Activated T-cell treated with anti-CD3 and anti-CD28 coated beads, Interleukin-2, amount 50 U/mL, for 4 hours (primary cell): ENCODE results near the gene UBAP2. TPM values are rescaled to one million over a fixed set of nuclear protein-coding genes. Genes with fewer than 3 reads are reported as not detected.

ENCODE experiments used
- ATAC-seq, 2 donors: fragments of 200-7000 bp; cut with Tn5 transposase; one replicate each; pipeline ENCODE4 v1.10.0; 2021
- DNase-seq: peaks from one replicate; pipeline ENCODE4 v3.0.0-alpha.2; 2020
- H3K27me3 Mint-ChIP-seq: one replicate; pipeline ENCODE4 v1.8.0; 2021; ENCODE audit warnings: low read depth, mixed read lengths
- H3K36me3 Mint-ChIP-seq: one replicate; pipeline ENCODE4 v1.8.0; 2022; ENCODE audit warnings: mixed read lengths; ENCODE audit not compliant: insufficient read depth
- H3K4me1 Mint-ChIP-seq: one replicate; pipeline ENCODE4 v1.8.0; 2021; ENCODE audit warnings: low read depth, mixed read lengths
- H3K4me3 Mint-ChIP-seq: one replicate; pipeline ENCODE4 v1.8.0; 2021; ENCODE audit warnings: mild to moderate bottlenecking, moderate library complexity, mixed read lengths
- H3K9me3 Mint-ChIP-seq: one replicate; pipeline ENCODE4 v1.8.0; 2021; ENCODE audit warnings: mixed read lengths
- total RNA-seq, 3 donors: library from RNA; stranded (reverse); gene quantifications; one replicate each; pipeline ENCODE4 v1.2.1, GENCODE V29; 2021

Gene UBAP2
- total RNA-seq: 10 to 100 TPM; 47.9 to 59.4 (median 52.3) TPM

DNA sequence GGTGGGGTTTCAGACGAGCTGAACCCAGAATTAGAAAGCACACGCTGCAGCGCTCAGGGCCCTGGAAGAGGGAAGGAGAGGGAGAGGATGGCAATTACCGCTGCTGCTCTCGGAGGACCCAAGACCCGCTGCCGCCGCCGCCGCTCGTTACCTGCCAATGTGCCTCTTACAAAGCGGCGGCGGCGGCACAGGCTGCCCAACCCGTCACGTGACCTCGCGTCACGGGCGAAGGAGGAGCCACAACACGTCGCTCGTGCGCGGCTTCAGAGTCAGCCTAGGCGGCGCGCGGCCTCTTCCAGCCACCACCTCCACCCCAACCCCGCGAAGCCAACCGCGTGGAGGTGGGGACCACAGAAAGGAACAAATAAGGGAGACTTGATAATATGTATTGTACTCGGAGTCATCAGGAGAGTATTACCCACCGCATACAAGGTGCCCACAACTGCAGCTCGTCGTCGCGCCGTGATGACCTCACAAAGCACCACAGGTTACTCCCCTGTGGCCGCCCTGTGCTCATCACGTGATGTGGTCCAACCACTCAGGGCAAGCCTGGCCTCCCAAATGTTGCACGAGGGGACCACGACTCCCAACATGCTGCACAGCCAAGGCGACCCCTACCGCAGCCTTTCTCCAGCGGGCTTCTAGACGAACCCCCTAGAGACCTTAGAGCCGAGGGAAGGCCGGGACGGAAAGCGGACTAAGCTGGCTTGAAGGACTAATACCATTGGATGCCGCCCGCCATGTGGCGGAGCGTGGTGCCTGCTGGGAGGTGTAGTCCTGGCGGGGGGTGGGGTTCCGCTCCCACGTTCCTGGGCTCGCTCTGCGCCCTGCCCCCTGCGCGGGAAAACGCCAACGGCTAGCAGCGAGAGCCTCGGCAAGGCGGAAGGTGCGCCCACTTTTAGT, at the start of gene UBAP2:
Gene UBAP2 (minus strand): TSS at position 161 of the 903 bp plus-strand sequence. CDS start 31,739 bp downstream, outside the sequence.
- Mint-ChIP-seq H3K36me3 (peaks cover 3% of the 10 kb centered on the region), H3K27me3 (no peaks in the 10 kb centered on the region), H3K4me1 (peaks cover 30% of the 10 kb centered on the region), H3K9me3 (no peaks in the 10 kb centered on the region), H3K4me3 (peak within 1 kb of the TSS; percentile 96)
- DNase-seq (peak; percentile 95), ATAC-seq (peak; percentile 83 to 86)

GRCh38 chr9:34098307-34098706, 49.6 kb upstream of the UBAP2 start:
- no peak for DNase-seq
- no peaks in the 10 kb centered on the region for H3K9me3 Mint-ChIP-seq
- H3K4me1 Mint-ChIP-seq: no peaks in the 10 kb centered on the region
- H3K4me3 Mint-ChIP-seq: no peak overlapping the region
- ATAC-seq: no peak
- no peaks in the 10 kb centered on the region for H3K27me3 Mint-ChIP-seq
- H3K36me3 Mint-ChIP-seq: peaks cover 11% of the 10 kb centered on the region

DNA sequence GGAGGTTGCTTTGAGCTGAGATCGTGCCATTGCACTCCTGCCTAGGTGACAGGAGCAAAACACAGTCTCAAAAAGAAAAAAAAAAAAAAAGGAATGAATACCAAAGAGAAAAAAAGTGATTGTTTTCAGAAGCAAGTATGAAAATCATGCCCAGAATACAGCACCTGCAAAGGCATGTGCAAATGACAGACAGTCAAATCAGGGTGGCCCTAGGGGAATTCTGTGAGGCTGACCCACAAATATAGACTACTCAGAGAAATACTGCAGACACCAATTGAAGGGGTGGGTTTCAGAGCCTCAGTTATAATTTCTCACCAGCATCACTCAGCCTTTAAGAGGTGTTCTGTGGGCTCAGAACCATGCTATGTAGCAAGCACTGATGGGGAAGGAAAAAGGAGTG, 49.2 kb upstream of the UBAP2 start:
- Mint-ChIP-seq H3K4me1 (no peaks in the 10 kb centered on the region), H3K9me3 (no peaks in the 10 kb centered on the region), H3K36me3 (peaks cover 14% of the 10 kb centered on the region), H3K4me3 (no peak overlapping the region), H3K27me3 (no peaks in the 10 kb centered on the region)
- ATAC-seq (no peak), DNase-seq (no peak)

DNA sequence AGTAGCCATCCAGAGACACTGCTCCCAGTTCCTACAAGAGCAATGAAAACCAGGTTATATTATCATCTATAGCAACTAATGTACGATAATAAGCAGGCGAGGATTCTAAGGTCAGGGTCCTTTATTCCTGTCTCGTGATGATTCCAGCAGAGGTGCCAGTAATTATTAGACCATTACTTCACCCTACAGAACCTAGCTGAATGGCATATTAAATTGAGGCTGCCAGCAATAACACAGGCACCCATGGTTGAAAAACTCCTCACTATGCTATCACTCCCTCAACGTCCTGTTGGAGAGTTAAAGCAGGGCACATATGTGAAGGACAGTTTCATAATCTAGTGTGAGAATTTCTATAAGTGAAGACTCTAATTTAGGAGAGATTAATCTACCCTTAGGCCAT, 48.1 kb upstream of the UBAP2 start:
- H3K27me3 Mint-ChIP-seq: no peaks in the 10 kb centered on the region
- no peaks in the 10 kb centered on the region for H3K4me1 Mint-ChIP-seq
- H3K4me3 Mint-ChIP-seq: no peak overlapping the region
- ATAC-seq: no peak
- H3K36me3 Mint-ChIP-seq: peaks cover 14% of the 10 kb centered on the region
- no peak for DNase-seq
- H3K9me3 Mint-ChIP-seq: no peaks in the 10 kb centered on the region

DNA sequence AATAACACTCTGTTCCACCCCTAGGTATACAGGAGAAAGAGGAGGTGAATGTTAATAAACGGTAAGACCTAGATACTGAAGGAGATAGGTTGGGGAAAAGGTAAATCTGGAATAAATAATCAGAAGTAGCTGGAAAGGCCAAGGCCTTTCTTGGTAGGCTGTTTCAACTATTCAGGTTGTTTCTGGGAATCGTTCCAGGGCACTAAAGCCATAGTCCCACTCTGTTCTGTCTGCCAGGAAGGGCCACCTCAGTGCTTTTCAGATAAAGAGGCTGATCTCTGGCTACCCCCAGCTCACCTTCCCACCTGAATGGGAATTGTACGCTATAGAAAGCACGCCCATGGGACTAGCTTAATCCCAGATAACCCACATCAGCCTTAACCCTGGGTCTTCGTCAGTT, 44.9 kb upstream of the UBAP2 start:
- H3K27me3 Mint-ChIP-seq: no peaks in the 10 kb centered on the region
- ATAC-seq (no peak), DNase-seq (no peak)
- H3K4me3 Mint-ChIP-seq: no peak overlapping the region
- H3K4me1 Mint-ChIP-seq: no peaks in the 10 kb centered on the region
- no peaks in the 10 kb centered on the region for H3K9me3 Mint-ChIP-seq
- peaks cover 22% of the 10 kb centered on the region for H3K36me3 Mint-ChIP-seq

DNA sequence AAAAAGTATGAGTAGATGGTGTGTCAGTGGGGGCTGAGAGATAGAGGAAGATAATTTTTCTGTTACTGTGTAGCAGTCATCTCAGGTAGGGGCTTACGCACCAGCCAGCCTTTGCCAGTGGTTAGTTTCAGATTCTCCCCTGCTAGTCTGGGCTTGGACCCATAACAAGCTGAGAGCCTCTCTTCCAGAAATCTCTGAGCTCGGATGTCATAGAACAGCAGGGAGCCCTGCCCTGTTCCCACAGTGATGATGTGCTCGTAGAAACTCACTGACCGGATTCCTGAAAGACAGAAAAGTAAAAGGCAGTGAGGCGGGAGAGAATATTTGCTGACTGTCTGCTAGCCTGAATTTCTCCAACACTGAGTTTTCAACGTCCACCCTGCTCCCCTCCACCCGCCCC, 40.6 kb upstream of the UBAP2 start:
- ATAC-seq (no peak), DNase-seq (no peak)
- H3K27me3 Mint-ChIP-seq: no peaks in the 10 kb centered on the region
- no peak overlapping the region for H3K4me3 Mint-ChIP-seq
- H3K4me1 Mint-ChIP-seq: peaks cover 1% of the 10 kb centered on the region
- H3K9me3 Mint-ChIP-seq: no peaks in the 10 kb centered on the region
- H3K36me3 Mint-ChIP-seq: peaks cover 30% of the 10 kb centered on the region

DNA sequence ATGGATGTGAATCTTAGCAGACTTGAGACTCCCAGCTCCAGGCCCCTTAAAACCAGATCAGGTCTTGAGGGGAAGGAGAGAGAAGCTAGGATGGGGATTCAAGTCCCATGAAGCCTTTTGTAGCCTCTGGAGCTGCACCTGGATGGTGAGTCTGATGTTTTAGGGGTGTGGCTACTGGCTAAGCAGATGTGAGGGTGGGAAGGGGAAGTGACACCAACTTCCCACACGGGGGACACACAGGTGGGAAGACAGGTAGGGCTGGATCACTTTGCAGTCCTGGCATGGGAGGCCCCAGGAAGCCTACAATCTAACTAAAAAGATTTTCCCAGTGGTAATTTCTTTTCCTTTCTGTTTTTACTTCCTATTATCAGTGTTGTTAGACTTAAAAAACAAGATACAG, 38.7 kb upstream of the UBAP2 start:
- Mint-ChIP-seq H3K4me1 (peaks cover 1% of the 10 kb centered on the region), H3K36me3 (peaks cover 24% of the 10 kb centered on the region), H3K27me3 (no peaks in the 10 kb centered on the region), H3K4me3 (no peak overlapping the region), H3K9me3 (no peaks in the 10 kb centered on the region)
- no peak for DNase-seq
- no peak for ATAC-seq

- Mint-ChIP-seq H3K27me3 (no peaks in the 10 kb centered on the region), H3K4me1 (peaks cover 1% of the 10 kb centered on the region), H3K4me3 (no peak overlapping the region), H3K9me3 (no peaks in the 10 kb centered on the region), H3K36me3 (peaks cover 20% of the 10 kb centered on the region)
- DNase-seq (no peak), ATAC-seq (no peak)
These were observed 38.2 kb upstream of the UBAP2 start for GRCh38 chr9:34086864-34087263.

DNA sequence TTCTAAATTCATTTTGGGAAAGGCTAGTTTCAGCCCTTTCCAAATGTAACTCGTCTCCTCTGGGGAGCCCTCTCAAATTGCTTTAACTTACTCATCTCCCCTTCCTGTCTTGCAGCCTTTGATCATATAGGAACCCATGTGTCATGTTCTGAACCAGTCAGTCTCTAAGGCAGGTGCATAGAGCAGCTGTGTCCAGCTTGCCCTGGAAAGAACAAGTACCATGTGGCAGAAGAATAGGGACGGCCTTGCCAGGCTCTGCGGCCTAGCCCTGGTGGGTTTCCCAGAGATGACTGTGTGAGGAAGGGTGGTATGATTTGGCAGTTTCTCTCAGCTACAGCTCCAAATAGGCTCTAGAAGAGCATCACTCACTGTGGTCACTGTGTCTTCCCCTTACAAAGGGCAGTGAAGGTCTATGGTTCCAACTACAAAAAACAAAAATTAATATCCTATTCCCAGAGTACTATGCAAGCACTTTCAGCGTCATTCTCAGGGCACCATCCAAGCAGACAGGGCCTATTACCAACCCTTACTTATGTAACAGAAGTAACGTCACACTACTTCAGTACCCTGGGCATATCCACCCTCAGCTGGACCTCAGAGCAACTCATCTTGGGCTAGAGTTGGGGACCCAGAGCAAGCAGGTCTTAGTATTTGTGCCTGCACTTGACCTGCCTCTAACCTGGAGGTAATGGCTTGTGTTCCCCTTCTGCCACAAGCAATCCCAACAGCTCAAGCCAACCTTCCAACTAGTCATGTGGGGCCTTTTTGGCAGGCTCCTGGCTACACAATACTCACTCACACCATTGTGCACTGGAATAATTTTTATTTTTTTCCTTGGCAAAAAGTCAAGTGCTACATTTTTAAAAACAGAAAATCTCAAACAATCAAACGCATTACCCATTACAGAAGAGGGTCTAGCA, 37.2 kb upstream of the UBAP2 start:
- no peaks in the 10 kb centered on the region for H3K27me3 Mint-ChIP-seq
- peaks cover 20% of the 10 kb centered on the region for H3K36me3 Mint-ChIP-seq
- no peak overlapping the region for H3K4me3 Mint-ChIP-seq
- H3K4me1 Mint-ChIP-seq: peaks cover 1% of the 10 kb centered on the region
- DNase-seq: no peak
- ATAC-seq: peak; percentile 72 to 75
- no peaks in the 10 kb centered on the region for H3K9me3 Mint-ChIP-seq

DNA sequence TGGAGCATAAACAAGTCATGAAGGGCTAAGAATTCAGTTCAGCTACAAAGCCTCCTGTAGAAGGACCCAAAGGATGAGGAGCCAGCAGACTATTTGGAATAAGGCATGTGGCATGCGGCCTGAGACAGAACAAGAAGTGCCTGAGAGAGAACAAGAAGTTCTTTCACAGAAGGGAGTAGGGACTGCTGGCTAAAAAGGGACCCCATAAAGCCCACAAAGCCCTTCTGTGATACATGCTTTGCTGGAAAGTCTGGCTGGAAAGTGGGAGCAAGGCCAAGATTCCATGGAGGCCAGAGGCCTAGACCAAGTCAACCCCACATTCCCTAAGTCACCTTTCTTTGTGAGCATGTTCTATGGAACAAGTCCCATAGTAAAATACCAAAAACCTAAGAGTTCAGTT, 35.9 kb upstream of the UBAP2 start:
- DNase-seq: no peak
- ATAC-seq: no peak
- H3K4me3 Mint-ChIP-seq: no peak overlapping the region
- H3K36me3 Mint-ChIP-seq: peaks cover 17% of the 10 kb centered on the region
- no peaks in the 10 kb centered on the region for H3K9me3 Mint-ChIP-seq
- no peaks in the 10 kb centered on the region for H3K27me3 Mint-ChIP-seq
- peaks cover 1% of the 10 kb centered on the region for H3K4me1 Mint-ChIP-seq

GRCh38 chr9:34079181-34079580, 30.5 kb upstream of the UBAP2 start:
- Mint-ChIP-seq H3K4me1 (no peaks in the 10 kb centered on the region), H3K27me3 (no peaks in the 10 kb centered on the region), H3K4me3 (no peak overlapping the region), H3K9me3 (no peaks in the 10 kb centered on the region), H3K36me3 (no peaks in the 10 kb centered on the region)
- peak in 1 of 2 donors; percentile 46 for ATAC-seq
- DNase-seq: no peak

DNA sequence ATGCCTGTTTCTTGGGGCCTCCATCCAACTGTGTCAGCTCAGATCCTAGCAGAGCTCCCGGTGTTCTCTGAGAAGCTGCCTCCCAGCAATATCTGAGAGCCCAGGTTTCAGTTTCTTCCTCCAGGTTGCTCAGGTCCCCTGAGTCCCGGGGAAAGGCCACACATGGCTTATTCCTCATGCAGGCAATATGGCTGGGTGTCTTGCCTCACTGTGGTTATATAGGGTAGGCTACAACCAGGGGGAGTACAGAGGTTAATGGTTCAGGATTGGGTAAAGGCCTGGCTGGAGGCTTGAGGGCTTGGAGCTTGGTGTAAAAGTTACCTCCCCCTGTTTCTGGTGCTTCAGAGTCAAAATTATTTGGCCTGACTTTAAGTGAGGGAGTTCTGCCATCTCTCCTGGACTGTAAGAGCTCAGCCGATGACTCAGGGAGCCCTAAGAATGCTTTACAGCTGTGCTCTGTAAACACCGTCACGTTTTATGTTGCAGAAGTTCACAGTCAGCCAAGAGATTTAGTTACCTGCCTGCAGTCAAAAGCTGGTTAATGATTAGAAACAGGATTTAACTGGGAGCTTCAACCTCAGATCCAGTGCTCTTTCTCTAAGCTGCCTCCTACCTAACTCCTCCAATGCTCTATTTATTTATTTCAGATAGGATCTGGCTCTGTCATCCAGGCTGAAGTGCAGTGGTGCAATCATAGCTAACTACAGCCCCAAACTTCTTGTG, 24.3 kb upstream of the UBAP2 start:
- H3K27me3 Mint-ChIP-seq: no peaks in the 10 kb centered on the region
- H3K9me3 Mint-ChIP-seq: no peaks in the 10 kb centered on the region
- H3K36me3 Mint-ChIP-seq: no peaks in the 10 kb centered on the region
- ATAC-seq (no peak), DNase-seq (no peak)
- H3K4me1 Mint-ChIP-seq: peaks cover 2% of the 10 kb centered on the region
- H3K4me3 Mint-ChIP-seq: no peak overlapping the region

DNA sequence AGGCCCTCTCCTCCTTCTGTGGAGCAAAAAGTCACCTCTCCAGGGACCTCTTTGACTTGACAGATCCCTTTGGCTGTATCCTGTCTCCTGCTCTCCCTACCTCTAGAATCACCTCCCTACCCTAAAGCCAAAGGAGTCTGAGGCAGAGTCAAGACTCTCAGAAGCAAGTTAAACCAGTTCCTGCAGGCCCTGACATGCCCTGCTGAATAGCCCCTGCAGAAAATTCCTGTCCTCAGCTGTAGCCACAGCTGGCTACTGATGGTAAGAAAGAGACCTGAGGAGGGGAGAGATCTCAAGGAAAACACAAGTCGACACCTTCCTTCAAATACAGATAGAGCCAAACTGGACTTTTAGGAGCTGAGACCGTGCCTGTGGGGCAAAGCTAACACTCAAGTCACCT, 23.7 kb upstream of the UBAP2 start:
- no peak for ATAC-seq
- H3K27me3 Mint-ChIP-seq: no peaks in the 10 kb centered on the region
- H3K9me3 Mint-ChIP-seq: no peaks in the 10 kb centered on the region
- no peaks in the 10 kb centered on the region for H3K36me3 Mint-ChIP-seq
- DNase-seq: no peak
- no peak overlapping the region for H3K4me3 Mint-ChIP-seq
- peaks cover 2% of the 10 kb centered on the region for H3K4me1 Mint-ChIP-seq
